SK-N-MC (cell line): ENCODE results near the gene TAS2R40.

ENCODE experiments used
- DNase-seq: peaks from one replicate; pipeline ENCODE4 v3.0.0-alpha.2; 2011; ENCODE audit warnings: low read depth, low spot score
- H3K27ac ChIP-seq: fragments of 200-600 bp; sonication (generic); 2 replicates; pipeline ENCODE4 v1.5.1; 2016; ENCODE audit warnings: mixed run types
- H3K36me3 ChIP-seq: fragments of 200-600 bp; sonication (generic); 2 replicates; pipeline ENCODE4 v1.6.1; 2017; ENCODE audit warnings: antibody characterized with exemption, low read length, mixed read lengths; ENCODE audit not compliant: insufficient read depth
- H3K4me3 ChIP-seq: fragments of 200-600 bp; sonication (generic); 2 replicates; pipeline ENCODE4 v1.5.1; 2016
- H3K9ac ChIP-seq: fragments of 200-600 bp; sonication (generic); 2 replicates; pipeline ENCODE4 v1.8.0; 2017; ENCODE audit warnings: mixed run types, mixed read lengths; ENCODE audit not compliant: insufficient read length
- H3K9me3 ChIP-seq: fragments of 200-600 bp; sonication (generic); 2 replicates; pipeline ENCODE4 v1.6.1; 2017; ENCODE audit warnings: low read depth, mild to moderate bottlenecking, antibody characterized with exemption, low read length, moderate library complexity, mixed read lengths
- EZH2 ChIP-seq: fragments of 200-600 bp; sonication (generic); IDR thresholded peaks from one replicate; pipeline ENCODE4 v1.6.1; 2017; ENCODE audit warnings: antibody characterized with exemption
- FOXP2 ChIP-seq: optimal IDR thresholded peaks from 2 replicates; pipeline ENCODE3; 2011; ENCODE audit warnings: mild to moderate bottlenecking, moderate library complexity; ENCODE audit not compliant: insufficient read depth; ENCODE audit errors: extremely low read length, control extremely low read depth
- POLR2AphosphoS5 ChIP-seq: IDR thresholded peaks from 2 replicates; pipeline ENCODE4 v1.6.1; 2012; ENCODE audit warnings: mild to moderate bottlenecking, low read depth, low read length, borderline replicate concordance

The TAS2R40 gene

GRCh38 chr7:143250199-143250598, 28.4 kb downstream of the TAS2R40 start:
- TF ChIP-seq FOXP2 (no peak), POLR2AphosphoS5 (no peak), EZH2 (no peak)
- Histone ChIP-seq H3K27ac (0 out of 2 replicates have a peak overlapping the region, but pooled peaks have one; percentile 37), H3K9ac (no peak overlapping the region), H3K36me3 (no peaks in the 10 kb centered on the region), H3K4me3 (no peak overlapping the region), H3K9me3 (no peaks in the 10 kb centered on the region)
- DNase-seq: no peak

GRCh38 chr7:143250822-143251221, 29.0 kb downstream of the TAS2R40 start:
- 0 out of 2 replicates have a peak overlapping the region, but pooled peaks have one; percentile 37 for H3K27ac ChIP-seq
- peak; percentile 39 for DNase-seq
- TF ChIP-seq EZH2 (no peak), FOXP2 (no peak)
- no peak overlapping the region for H3K4me3 ChIP-seq
- no peaks in the 10 kb centered on the region for H3K36me3 ChIP-seq
- no peaks in the 10 kb centered on the region for H3K9me3 ChIP-seq
- H3K9ac ChIP-seq: no peak overlapping the region

GRCh38 chr7:143252006-143252405, 30.2 kb downstream of the TAS2R40 start:
- Histone ChIP-seq H3K36me3 (no peaks in the 10 kb centered on the region), H3K9ac (no peak overlapping the region), H3K27ac (no peak overlapping the region), H3K4me3 (no peak overlapping the region), H3K9me3 (no peaks in the 10 kb centered on the region)
- TF ChIP-seq FOXP2 (no peak), POLR2AphosphoS5 (no peak), EZH2 (no peak)
- DNase-seq: no peak

GRCh38 chr7:143255564-143255963, 33.7 kb downstream of the TAS2R40 start:
- TF ChIP-seq POLR2AphosphoS5: no peak
- TF ChIP-seq FOXP2: no peak
- TF ChIP-seq EZH2: no peak
- Histone ChIP-seq H3K36me3 (no peaks in the 10 kb centered on the region), H3K9me3 (no peaks in the 10 kb centered on the region), H3K27ac (no peak overlapping the region), H3K4me3 (no peak overlapping the region), H3K9ac (no peak overlapping the region)
- no peak for DNase-seq

GRCh38 chr7:143256325-143256724, 34.5 kb downstream of the TAS2R40 start:
- H3K9me3 ChIP-seq: no peaks in the 10 kb centered on the region
- no peak for DNase-seq
- H3K9ac ChIP-seq: no peak overlapping the region
- no peak for TF ChIP-seq POLR2AphosphoS5
- no peak for TF ChIP-seq EZH2
- TF ChIP-seq FOXP2: no peak
- no peak overlapping the region for H3K27ac ChIP-seq
- no peak overlapping the region for H3K4me3 ChIP-seq
- H3K36me3 ChIP-seq: no peaks in the 10 kb centered on the region

- H3K36me3 ChIP-seq: no peaks in the 10 kb centered on the region
- no peaks in the 10 kb centered on the region for H3K9me3 ChIP-seq
- H3K9ac ChIP-seq: no peak overlapping the region
- no peak overlapping the region for H3K27ac ChIP-seq
- no peak for DNase-seq
- no peak for TF ChIP-seq FOXP2
- no peak overlapping the region for H3K4me3 ChIP-seq
Observed at GRCh38 chr7:143256932-143257331, 35.1 kb downstream of the TAS2R40 start.

GRCh38 chr7:143257501-143257900, 35.7 kb downstream of the TAS2R40 start:
- Histone ChIP-seq H3K4me3 (no peak overlapping the region), H3K36me3 (no peaks in the 10 kb centered on the region), H3K27ac (no peak overlapping the region), H3K9me3 (no peaks in the 10 kb centered on the region), H3K9ac (no peak overlapping the region)
- no peak for DNase-seq
- TF ChIP-seq POLR2AphosphoS5 (no peak), EZH2 (no peak), FOXP2 (no peak)

- DNase-seq: no peak
- Histone ChIP-seq H3K4me3 (no peak overlapping the region), H3K9ac (no peak overlapping the region), H3K27ac (no peak overlapping the region), H3K9me3 (no peaks in the 10 kb centered on the region), H3K36me3 (no peaks in the 10 kb centered on the region)
- TF ChIP-seq FOXP2: no peak
- TF ChIP-seq POLR2AphosphoS5: no peak
- TF ChIP-seq EZH2: no peak
Observed at GRCh38 chr7:143258831-143259230, 37.0 kb downstream of the TAS2R40 start.

- Histone ChIP-seq H3K9me3 (no peaks in the 10 kb centered on the region), H3K36me3 (no peaks in the 10 kb centered on the region), H3K9ac (no peak overlapping the region), H3K27ac (no peak overlapping the region), H3K4me3 (no peak overlapping the region)
- TF ChIP-seq EZH2 (no peak), POLR2AphosphoS5 (no peak), FOXP2 (no peak)
- DNase-seq: no peak
Observed at GRCh38 chr7:143259765-143260164, 37.9 kb downstream of the TAS2R40 start.

GRCh38 chr7:143261901-143262300, 40.1 kb downstream of the TAS2R40 start:
- H3K4me3 ChIP-seq: no peak overlapping the region
- H3K27ac ChIP-seq: no peak overlapping the region
- TF ChIP-seq EZH2 (no peak), FOXP2 (no peak), POLR2AphosphoS5 (no peak)
- no peak for DNase-seq
- H3K9me3 ChIP-seq: no peaks in the 10 kb centered on the region
- no peak overlapping the region for H3K9ac ChIP-seq
- no peaks in the 10 kb centered on the region for H3K36me3 ChIP-seq
